Esophagus (tissue), 2 donors: Measurements from ENCODE around the gene IGF2BP2. TPM values are rescaled to one million over a fixed set of nuclear protein-coding genes. Genes with fewer than 3 reads are reported as not detected.

Experiments
- H3K27ac ChIP-seq, 2 donors: one replicate each; pipeline ENCODE4 v1.5.1; 2013; ENCODE audit warnings: low read depth in 2 of 2, mild to moderate bottlenecking in 2 of 2, inconsistent platforms in 1 of 2, low read length in 1 of 2, moderate library complexity in 1 of 2
- H3K27me3 ChIP-seq, 2 donors: one replicate each; pipeline ENCODE4 v1.6.1; 2013; ENCODE audit warnings: low read length in 2 of 2, control low read depth in 1 of 2, mild to moderate bottlenecking in 1 of 2; ENCODE audit not compliant: insufficient read depth in 2 of 2, control insufficient read depth in 1 of 2
- H3K36me3 ChIP-seq, 2 donors: one replicate each; pipeline ENCODE4 v1.6.1; 2013; ENCODE audit warnings: low read length in 1 of 2; ENCODE audit not compliant: control insufficient read depth in 2 of 2, insufficient read depth in 2 of 2
- H3K4me1 ChIP-seq, 2 donors: one replicate each; pipeline ENCODE4 v1.6.1; 2013; ENCODE audit warnings: low read length in 1 of 2; ENCODE audit not compliant: control insufficient read depth in 2 of 2, insufficient read depth in 2 of 2
- H3K4me3 ChIP-seq, 2 donors: one replicate each; pipeline ENCODE4 v1.5.1; 2013; ENCODE audit warnings: low read length in 2 of 2, mild to moderate bottlenecking in 2 of 2, low read depth in 1 of 2, moderate library complexity in 1 of 2
- H3K9me3 ChIP-seq, 2 donors: one replicate each; pipeline ENCODE4 v1.6.1; 2013; ENCODE audit warnings: mild to moderate bottlenecking in 2 of 2, low read depth in 1 of 2, low read length in 1 of 2, moderate library complexity in 1 of 2; ENCODE audit not compliant: control insufficient read depth in 2 of 2, insufficient read depth in 1 of 2
- WGBS, 2 donors: extraction: QIAGEN DNeasy Blood & Tissue Kit; methylation state at CpG; one replicate each; pipeline ENCODE4 v1.1.7; 2013; 5-methylcytosine and 5-hydroxymethylcytosine counted together
- polyA plus RNA-seq, 2 donors: library from polyadenylated mRNA; stranded (reverse); fragments of 200-250 nt; gene quantifications; one replicate each; pipeline ENCODE4 v1.2.3, GENCODE V29; 2013
- donor health status: healthy with polysubstance abuse.
- donor health status: Bipolar disorder and iron deficiency.

The IGF2BP2 gene
- polyA plus RNA-seq, 2 donors: 0.62 to 0.86 TPM

- H3K36me3 ChIP-seq: no peaks in the 10 kb centered on the region
- peaks cover 0 to 2% of the 10 kb centered on the region in 2 donors for H3K4me1 ChIP-seq
- H3K4me3 ChIP-seq: no peak overlapping the region
- no peaks in the 10 kb centered on the region for H3K9me3 ChIP-seq
- WGBS, 2 donors: 64 to 66% methylated on average over 4 of the region's 4 CpGs
- no peak overlapping the region for H3K27ac ChIP-seq
- H3K27me3 ChIP-seq: no peaks in the 10 kb centered on the region
Measured at GRCh38 chr3:185763347-185764005, 61.4 kb downstream of the IGF2BP2 start.

- H3K4me1 ChIP-seq: no peaks in the 10 kb centered on the region
- no peaks in the 10 kb centered on the region for H3K27me3 ChIP-seq
- no peaks in the 10 kb centered on the region for H3K36me3 ChIP-seq
- H3K27ac ChIP-seq: no peak overlapping the region
- H3K9me3 ChIP-seq: peaks cover 0 to 3% of the 10 kb centered on the region in 2 donors
- 14 to 17% methylated on average over 5 of the region's 5 CpGs for WGBS, 2 donors
- no peak overlapping the region for H3K4me3 ChIP-seq
Measured at GRCh38 chr3:185760550-185760949, 64.3 kb downstream of the IGF2BP2 start.

GRCh38 chr3:185760088-185760487 is 64.8 kb downstream of the IGF2BP2 start:
- Histone ChIP-seq H3K4me3 (no peak overlapping the region), H3K27ac (no peak overlapping the region), H3K4me1 (no peaks in the 10 kb centered on the region), H3K27me3 (no peaks in the 10 kb centered on the region), H3K9me3 (peaks cover 0 to 3% of the 10 kb centered on the region in 2 donors), H3K36me3 (no peaks in the 10 kb centered on the region)
- WGBS, 2 donors: 36 to 51% methylated on average over 2 of the region's 2 CpGs

GRCh38 chr3:185759512-185759911 is 65.3 kb downstream of the IGF2BP2 start:
- Histone ChIP-seq H3K4me1 (no peaks in the 10 kb centered on the region), H3K36me3 (no peaks in the 10 kb centered on the region), H3K27ac (no peak overlapping the region), H3K9me3 (peaks cover 0 to 3% of the 10 kb centered on the region in 2 donors), H3K4me3 (no peak overlapping the region), H3K27me3 (no peaks in the 10 kb centered on the region)
- WGBS, 2 donors: 85 to 91% methylated on average over 6 of the region's 6 CpGs

GRCh38 chr3:185758912-185759311 is 65.9 kb downstream of the IGF2BP2 start:
- Histone ChIP-seq H3K27me3 (no peaks in the 10 kb centered on the region), H3K9me3 (peaks cover 0 to 3% of the 10 kb centered on the region in 2 donors), H3K27ac (no peak overlapping the region), H3K4me3 (no peak overlapping the region), H3K4me1 (no peaks in the 10 kb centered on the region), H3K36me3 (no peaks in the 10 kb centered on the region)
- 24 to 41% methylated on average over 1 of the region's 1 CpG for WGBS, 2 donors

GRCh38 chr3:185757176-185757575 is 67.7 kb downstream of the IGF2BP2 start:
- H3K36me3 ChIP-seq: no peaks in the 10 kb centered on the region
- WGBS, 2 donors: 87 to 97% methylated on average over 2 of the region's 2 CpGs
- peaks cover 0 to 3% of the 10 kb centered on the region in 2 donors for H3K9me3 ChIP-seq
- no peaks in the 10 kb centered on the region for H3K4me1 ChIP-seq
- no peak overlapping the region for H3K4me3 ChIP-seq
- H3K27ac ChIP-seq: no peak overlapping the region
- H3K27me3 ChIP-seq: no peaks in the 10 kb centered on the region

GRCh38 chr3:185756477-185756876 is 68.4 kb downstream of the IGF2BP2 start:
- Histone ChIP-seq H3K27ac (no peak overlapping the region), H3K4me1 (no peaks in the 10 kb centered on the region), H3K27me3 (no peaks in the 10 kb centered on the region), H3K36me3 (no peaks in the 10 kb centered on the region), H3K4me3 (no peak overlapping the region), H3K9me3 (peaks cover 0 to 3% of the 10 kb centered on the region in 2 donors)
- WGBS, 2 donors: 90 to 93% methylated on average over 4 of the region's 4 CpGs

GRCh38 chr3:185754920-185755319 is 69.9 kb downstream of the IGF2BP2 start:
- Histone ChIP-seq H3K4me1 (no peaks in the 10 kb centered on the region), H3K9me3 (peaks cover 0 to 3% of the 10 kb centered on the region in 2 donors), H3K4me3 (no peak overlapping the region), H3K27ac (no peak overlapping the region), H3K36me3 (no peaks in the 10 kb centered on the region), H3K27me3 (no peaks in the 10 kb centered on the region)
- 75 to 81% methylated on average over 3 of the region's 3 CpGs for WGBS, 2 donors

- Histone ChIP-seq H3K27ac (no peak overlapping the region), H3K4me1 (no peaks in the 10 kb centered on the region), H3K4me3 (no peak overlapping the region), H3K9me3 (peaks cover 0 to 3% of the 10 kb centered on the region in 2 donors), H3K27me3 (no peaks in the 10 kb centered on the region), H3K36me3 (no peaks in the 10 kb centered on the region)
- 72 to 75% methylated on average over 5 of the region's 5 CpGs for WGBS, 2 donors
Measured at GRCh38 chr3:185753354-185753753, 71.5 kb downstream of the IGF2BP2 start.

GRCh38 chr3:185750702-185751101 is 74.1 kb downstream of the IGF2BP2 start:
- Histone ChIP-seq H3K4me3 (no peak overlapping the region), H3K27me3 (no peaks in the 10 kb centered on the region), H3K36me3 (no peaks in the 10 kb centered on the region), H3K9me3 (no peaks in the 10 kb centered on the region), H3K27ac (no peak overlapping the region), H3K4me1 (peaks cover 0 to 3% of the 10 kb centered on the region in 2 donors)
- WGBS, 2 donors: 72% methylated on average over 5 of the region's 5 CpGs
